ENCODE data around the gene MSI2. TPM values are rescaled to one million over a fixed set of nuclear protein-coding genes. Genes with fewer than 3 reads are reported as not detected.

The MSI2 gene
- total RNA-seq, 1 donor from 2014 or later: 140 TPM

DNA sequence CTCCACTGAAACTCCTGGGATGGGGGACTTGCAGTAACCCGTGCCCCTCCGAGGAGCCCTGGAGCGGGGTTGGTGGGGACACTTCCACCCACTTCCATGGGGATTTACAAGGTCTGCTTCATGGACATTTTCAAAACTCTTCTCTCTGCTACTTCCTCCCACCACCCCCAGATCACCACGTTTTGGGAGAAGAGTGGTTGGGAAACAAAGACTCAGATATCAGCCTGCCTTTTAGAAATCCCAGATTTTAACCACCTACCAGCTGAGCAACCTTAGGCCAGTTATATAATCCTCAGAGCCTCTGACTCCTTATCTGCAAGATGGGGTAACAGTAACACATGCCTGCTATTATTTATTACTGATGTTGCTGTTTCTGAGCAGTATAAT is 304.0 kb downstream of the MSI2 start:
- no peak for TF ChIP-seq CTCF (conservative IDR thresholded peaks at IDR 0.05)
- Mint-ChIP-seq H3K4me1 (peaks cover 81% of the 10 kb centered on the region), H3K36me3 (ENCODE audit: low read depth) (no peaks in the 10 kb centered on the region), H3K27me3 (ENCODE audit: low read depth) (peaks cover 3% of the 10 kb centered on the region), H3K9me3 (no peaks in the 10 kb centered on the region), H3K27ac (ENCODE audit: unreplicated experiment) (no peak overlapping the region), H3K4me3 (no peak overlapping the region)
- no peak for DNase-seq (ENCODE audit: low read depth, low spot score)

DNA sequence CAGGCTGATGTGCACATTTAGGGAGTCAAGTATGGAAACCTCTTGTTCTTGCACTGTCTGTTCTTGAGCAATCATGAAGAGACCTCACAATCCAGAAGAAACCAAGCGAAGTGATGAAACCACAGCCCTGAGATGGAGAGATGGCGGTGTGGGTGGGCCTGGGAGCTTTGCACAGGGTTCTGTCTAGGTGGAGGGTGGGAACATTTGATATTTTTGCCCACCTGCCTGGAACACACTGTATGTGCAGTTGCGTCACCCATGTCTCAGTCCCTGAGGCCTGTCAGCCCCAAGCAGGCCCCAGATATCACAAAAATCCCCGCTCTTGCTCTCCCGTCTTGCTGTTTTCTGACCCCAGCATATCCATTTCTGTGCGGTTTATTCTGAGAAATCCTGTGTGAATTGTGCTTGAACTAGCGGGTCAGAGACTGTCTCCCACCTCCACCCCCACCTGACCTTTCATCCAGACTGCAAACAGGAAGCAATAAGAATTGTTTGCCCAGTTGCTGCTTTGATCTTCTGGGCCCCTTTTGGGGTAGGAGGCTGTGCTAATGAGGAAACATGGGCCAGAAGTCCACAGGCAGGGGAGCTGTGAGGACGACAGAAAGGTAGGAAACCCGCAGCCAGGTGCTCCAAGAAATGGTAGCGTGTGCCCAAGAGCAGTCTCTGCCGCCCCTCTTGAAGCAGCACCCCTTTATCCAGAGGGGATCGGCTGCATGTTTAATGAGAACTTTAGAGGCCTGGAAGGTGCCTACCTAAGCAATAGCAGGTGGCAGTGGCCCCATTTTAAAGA is 304.9 kb downstream of the MSI2 start:
- H3K36me3 Mint-ChIP-seq (ENCODE audit: low read depth): no peaks in the 10 kb centered on the region
- no peak for TF ChIP-seq CTCF (conservative IDR thresholded peaks at IDR 0.05)
- H3K27me3 Mint-ChIP-seq (ENCODE audit: low read depth): peaks cover 3% of the 10 kb centered on the region
- H3K4me1 Mint-ChIP-seq: peaks cover 75% of the 10 kb centered on the region
- H3K27ac Mint-ChIP-seq (ENCODE audit: unreplicated experiment): no peak overlapping the region
- no peaks in the 10 kb centered on the region for H3K9me3 Mint-ChIP-seq
- no peak for DNase-seq (ENCODE audit: low read depth, low spot score)
- H3K4me3 Mint-ChIP-seq: peak overlapping the region; percentile 24

- no peak for TF ChIP-seq CTCF (conservative IDR thresholded peaks at IDR 0.05)
- peaks cover 3% of the 10 kb centered on the region for H3K27me3 Mint-ChIP-seq (ENCODE audit: low read depth)
- H3K4me1 Mint-ChIP-seq: peaks cover 68% of the 10 kb centered on the region
- no peak for DNase-seq (ENCODE audit: low read depth, low spot score)
- H3K9me3 Mint-ChIP-seq: no peaks in the 10 kb centered on the region
- no peaks in the 10 kb centered on the region for H3K36me3 Mint-ChIP-seq (ENCODE audit: low read depth)
- H3K27ac Mint-ChIP-seq (ENCODE audit: unreplicated experiment): peak overlapping the region; percentile 64
- H3K4me3 Mint-ChIP-seq: peak overlapping the region; percentile 39
Observed at GRCh38 chr17:57562184-57562698, 305.9 kb downstream of the MSI2 start.

- DNase-seq (ENCODE audit: low read depth, low spot score): no peak
- peak overlapping the region; percentile 91 for H3K27ac Mint-ChIP-seq (ENCODE audit: unreplicated experiment)
- no peak for TF ChIP-seq CTCF (conservative IDR thresholded peaks at IDR 0.05)
- H3K36me3 Mint-ChIP-seq (ENCODE audit: low read depth): peaks cover 5% of the 10 kb centered on the region
- H3K9me3 Mint-ChIP-seq: no peaks in the 10 kb centered on the region
- H3K4me1 Mint-ChIP-seq: peaks cover 63% of the 10 kb centered on the region
- H3K4me3 Mint-ChIP-seq: peak overlapping the region; percentile 45
- no peaks in the 10 kb centered on the region for H3K27me3 Mint-ChIP-seq (ENCODE audit: low read depth)
Observed at GRCh38 chr17:57563958-57564357, 307.6 kb downstream of the MSI2 start.

- no peak for DNase-seq (ENCODE audit: low read depth, low spot score)
- Mint-ChIP-seq H3K36me3 (ENCODE audit: low read depth) (peaks cover 5% of the 10 kb centered on the region), H3K4me3 (no peak overlapping the region), H3K4me1 (peaks cover 60% of the 10 kb centered on the region), H3K27me3 (ENCODE audit: low read depth) (no peaks in the 10 kb centered on the region), H3K9me3 (no peaks in the 10 kb centered on the region), H3K27ac (ENCODE audit: unreplicated experiment) (peak overlapping the region; percentile 8)
- TF ChIP-seq CTCF (conservative IDR thresholded peaks at IDR 0.05): no peak
Observed at GRCh38 chr17:57565176-57565575, 308.9 kb downstream of the MSI2 start.

Data from neural crest cell (in vitro differentiated cells).